Mesothelial cell of epicardium (in vitro differentiated cells): ENCODE results near the gene IQGAP2. TPM values are rescaled to one million over a fixed set of nuclear protein-coding genes. Genes with fewer than 3 reads are reported as not detected.

Experiments
- DNase-seq, 2 experiments: peaks; one replicate each; pipeline ENCODE4 v3.0.0; 2021; ENCODE audit warnings: low spot score in 2 of 2; ENCODE audit not compliant: unreplicated experiment in 2 of 2
- H3K27ac Mint-ChIP-seq: 2 replicates; pipeline ENCODE4 v1.8.0; 2021; ENCODE audit warnings: mixed read lengths
- H3K27me3 Mint-ChIP-seq: 2 replicates; pipeline ENCODE4 v1.8.0; 2021; ENCODE audit warnings: low read depth, mixed read lengths
- H3K36me3 Mint-ChIP-seq: 2 replicates; pipeline ENCODE4 v1.8.0; 2021; ENCODE audit warnings: mixed read lengths
- H3K4me1 Mint-ChIP-seq: 2 replicates; pipeline ENCODE4 v1.8.0; 2021; ENCODE audit warnings: mixed read lengths
- H3K4me3 Mint-ChIP-seq: 2 replicates; pipeline ENCODE4 v1.8.0; 2021; ENCODE audit warnings: mild to moderate bottlenecking, moderate library complexity, mixed read lengths
- H3K9me3 Mint-ChIP-seq: 2 replicates; pipeline ENCODE4 v1.8.0; 2021; ENCODE audit warnings: mixed read lengths
- CTCF ChIP-seq: fragments of 200-600 bp; sonication (generic); IDR thresholded peaks from one replicate; pipeline ENCODE4 v1.5.0; 2021; ENCODE audit warnings: antibody characterized with exemption; ENCODE audit not compliant: unreplicated experiment
- total RNA-seq: library from RNA; stranded (reverse); gene quantifications from 3 replicates; pipeline ENCODE4 v1.2.1, GENCODE V29; 2021

IQGAP2 gene
- total RNA-seq, 1 donor from 2014 or later, result 13.9 TPM

- Mint-ChIP-seq H3K27me3 (no peaks in the 10 kb centered on the region), H3K27ac (no peak overlapping the region), H3K4me3 (no peak overlapping the region), H3K9me3 (no peaks in the 10 kb centered on the region), H3K4me1 (peaks cover 15% of the 10 kb centered on the region), H3K36me3 (no peaks in the 10 kb centered on the region)
- no peak for TF ChIP-seq CTCF
- no peak for DNase-seq
Observed at GRCh38 chr5:76488969-76489368, 85.9 kb downstream of the IQGAP2 start.

GRCh38 chr5:76489877-76490688 is 87.0 kb downstream of the IQGAP2 start:
- no peak for TF ChIP-seq CTCF
- no peaks in the 10 kb centered on the region for H3K27me3 Mint-ChIP-seq
- H3K27ac Mint-ChIP-seq, result peak overlapping the region; percentile 4
- no peaks in the 10 kb centered on the region for H3K36me3 Mint-ChIP-seq
- H3K9me3 Mint-ChIP-seq, result no peaks in the 10 kb centered on the region
- peaks cover 12% of the 10 kb centered on the region for H3K4me1 Mint-ChIP-seq
- H3K4me3 Mint-ChIP-seq, result no peak overlapping the region
- DNase-seq, result no peak

GRCh38 chr5:76490960-76491359 is 87.9 kb downstream of the IQGAP2 start:
- no peak for TF ChIP-seq CTCF
- no peaks in the 10 kb centered on the region for H3K36me3 Mint-ChIP-seq
- H3K4me3 Mint-ChIP-seq, result no peak overlapping the region
- DNase-seq, result no peak
- no peaks in the 10 kb centered on the region for H3K9me3 Mint-ChIP-seq
- no peaks in the 10 kb centered on the region for H3K27me3 Mint-ChIP-seq
- peaks cover 12% of the 10 kb centered on the region for H3K4me1 Mint-ChIP-seq
- no peak overlapping the region for H3K27ac Mint-ChIP-seq

- no peak overlapping the region for H3K27ac Mint-ChIP-seq
- no peak for TF ChIP-seq CTCF
- H3K27me3 Mint-ChIP-seq, result no peaks in the 10 kb centered on the region
- no peaks in the 10 kb centered on the region for H3K36me3 Mint-ChIP-seq
- H3K9me3 Mint-ChIP-seq, result no peaks in the 10 kb centered on the region
- no peak for DNase-seq
- H3K4me1 Mint-ChIP-seq, result peaks cover 12% of the 10 kb centered on the region
- H3K4me3 Mint-ChIP-seq, result no peak overlapping the region
Observed at GRCh38 chr5:76492819-76493189, 89.7 kb downstream of the IQGAP2 start.

- no peak for TF ChIP-seq CTCF
- Mint-ChIP-seq H3K27ac (no peak overlapping the region), H3K4me3 (no peak overlapping the region), H3K9me3 (no peaks in the 10 kb centered on the region), H3K4me1 (peaks cover 12% of the 10 kb centered on the region), H3K27me3 (no peaks in the 10 kb centered on the region), H3K36me3 (no peaks in the 10 kb centered on the region)
- no peak for DNase-seq
Observed at GRCh38 chr5:76493190-76493837, 90.2 kb downstream of the IQGAP2 start.
